Measurements from ENCODE around the gene ATF7IP.

Gene ATF7IP

GRCh38 chr12:14379508-14379907 is 14.0 kb downstream of the ATF7IP start:
- TF ChIP-seq POLR2AphosphoS5 (IDR thresholded peaks at IDR 0.05; ENCODE audit: low read depth, low read length) (no peak), SIN3A (IDR thresholded peaks at IDR 0.05; ENCODE audit: borderline replicate concordance, insufficient read depth, low read length) (no peak), TAF1 (IDR thresholded peaks at IDR 0.05; ENCODE audit: borderline replicate concordance, insufficient read depth, low read length) (no peak), REST (IDR thresholded peaks at IDR 0.05; ENCODE audit: insufficient read depth in 1 of 2, low read depth in 2 of 2, low read length in 2 of 2) (no peak), FOXP2 (optimal IDR thresholded peaks at IDR 0.05; ENCODE audit: borderline replicate concordance, extremely low read depth, extremely low read length, insufficient read depth) (no peak)

GRCh38 chr12:14384783-14385638 is 19.5 kb downstream of the ATF7IP start:
- TF ChIP-seq TAF1 (IDR thresholded peaks at IDR 0.05; ENCODE audit: borderline replicate concordance, insufficient read depth, low read length) (no peak), REST (IDR thresholded peaks at IDR 0.05; ENCODE audit: insufficient read depth in 1 of 2, low read depth in 2 of 2, low read length in 2 of 2) (no peak), SIN3A (IDR thresholded peaks at IDR 0.05; ENCODE audit: borderline replicate concordance, insufficient read depth, low read length) (no peak), FOXP2 (optimal IDR thresholded peaks at IDR 0.05; ENCODE audit: borderline replicate concordance, extremely low read depth, extremely low read length, insufficient read depth) (no peak), POLR2AphosphoS5 (IDR thresholded peaks at IDR 0.05; ENCODE audit: low read depth, low read length) (no peak)

- no peak for TF ChIP-seq POLR2AphosphoS5 (IDR thresholded peaks at IDR 0.05; ENCODE audit: low read depth, low read length)
- no peak for TF ChIP-seq REST (IDR thresholded peaks at IDR 0.05; ENCODE audit: insufficient read depth in 1 of 2, low read depth in 2 of 2, low read length in 2 of 2)
- TF ChIP-seq TAF1 (IDR thresholded peaks at IDR 0.05; ENCODE audit: borderline replicate concordance, insufficient read depth, low read length): no peak
- no peak for TF ChIP-seq FOXP2 (optimal IDR thresholded peaks at IDR 0.05; ENCODE audit: borderline replicate concordance, extremely low read depth, extremely low read length, insufficient read depth)
- no peak for TF ChIP-seq SIN3A (IDR thresholded peaks at IDR 0.05; ENCODE audit: borderline replicate concordance, insufficient read depth, low read length)
Measured at GRCh38 chr12:14387219-14387871, 21.9 kb downstream of the ATF7IP start.

GRCh38 chr12:14390449-14390848 is 25.0 kb downstream of the ATF7IP start:
- no peak for TF ChIP-seq POLR2AphosphoS5 (IDR thresholded peaks at IDR 0.05; ENCODE audit: low read depth, low read length)
- TF ChIP-seq TAF1 (IDR thresholded peaks at IDR 0.05; ENCODE audit: borderline replicate concordance, insufficient read depth, low read length): no peak
- no peak for TF ChIP-seq SIN3A (IDR thresholded peaks at IDR 0.05; ENCODE audit: borderline replicate concordance, insufficient read depth, low read length)
- no peak for TF ChIP-seq REST (IDR thresholded peaks at IDR 0.05; ENCODE audit: insufficient read depth in 1 of 2, low read depth in 2 of 2, low read length in 2 of 2)
- TF ChIP-seq FOXP2 (optimal IDR thresholded peaks at IDR 0.05; ENCODE audit: borderline replicate concordance, extremely low read depth, extremely low read length, insufficient read depth): no peak
